H9 (cell line): Measurements from ENCODE around the gene MAP3K10. TPM values are rescaled to one million over a fixed set of nuclear protein-coding genes. Genes with fewer than 3 reads are reported as not detected.
A peak's percentile ranks its signal among the peaks of the same experiment; 100 is the strongest.

Experiments
- DNase-seq: peaks from one replicate; pipeline ENCODE4 v3.0.0-alpha.2; 2017
- H2AFZ ChIP-seq: one replicate; pipeline ENCODE4 v1.6.1; 2013; ENCODE audit warnings: mild to moderate bottlenecking, low read length, control low read depth, moderate library complexity
- H2AK5ac ChIP-seq: 2 replicates; pipeline ENCODE4 v1.6.1; 2013; ENCODE audit warnings: low read length, control low read depth, mixed read lengths; ENCODE audit not compliant: insufficient read length
- H2BK120ac ChIP-seq: one replicate; pipeline ENCODE4 v1.6.1; 2013; ENCODE audit warnings: low read depth, mild to moderate bottlenecking, low read length, control low read depth, inconsistent platforms; ENCODE audit not compliant: poor library complexity, severe bottlenecking
- H2BK12ac ChIP-seq: 2 replicates; pipeline ENCODE4 v1.6.1; 2013; ENCODE audit warnings: low read length, control low read depth, mixed read lengths, low read depth; ENCODE audit not compliant: insufficient read length
- H2BK15ac ChIP-seq: 2 replicates; pipeline ENCODE4 v1.6.1; 2013; ENCODE audit warnings: low read depth, low read length, control low read depth
- H2BK20ac ChIP-seq: one replicate; pipeline ENCODE4 v1.6.1; 2013; ENCODE audit warnings: low read depth, mild to moderate bottlenecking, low read length, control low read depth, inconsistent platforms; ENCODE audit not compliant: poor library complexity, severe bottlenecking
- H2BK5ac ChIP-seq: 2 replicates; pipeline ENCODE4 v1.6.1; 2013; ENCODE audit warnings: low read length, control low read depth, mixed read lengths; ENCODE audit not compliant: insufficient read length
- H3K14ac ChIP-seq: 2 replicates; pipeline ENCODE4 v1.6.1; 2013; ENCODE audit warnings: low read length, control low read depth; ENCODE audit not compliant: insufficient read depth
- H3K18ac ChIP-seq: 2 replicates; pipeline ENCODE4 v1.6.1; 2013; ENCODE audit warnings: low read depth, mild to moderate bottlenecking, mixed read lengths, low read length, control low read depth; ENCODE audit not compliant: insufficient read length
- H3K23ac ChIP-seq: 2 replicates; pipeline ENCODE4 v1.6.1; 2013; ENCODE audit warnings: low read length, control low read depth, mixed read lengths, low read depth; ENCODE audit not compliant: insufficient read length
- H3K23me2 ChIP-seq: 2 replicates; pipeline ENCODE4 v1.6.1; 2013; ENCODE audit warnings: low read depth, mild to moderate bottlenecking, mixed read lengths, low read length, control low read depth; ENCODE audit not compliant: insufficient read length, poor library complexity, severe bottlenecking
- H3K27ac ChIP-seq: 2 replicates; pipeline ENCODE4 v1.5.1; 2013; ENCODE audit warnings: low read length, control low read depth, mixed read lengths, low read depth; ENCODE audit not compliant: insufficient read length
- H3K27me3 ChIP-seq: 2 replicates; pipeline ENCODE4 v1.6.1; 2013; ENCODE audit warnings: low read length, control low read depth, inconsistent platforms; ENCODE audit not compliant: insufficient read depth
- H3K4ac ChIP-seq: 2 replicates; pipeline ENCODE4 v1.6.1; 2013; ENCODE audit warnings: low read depth, mild to moderate bottlenecking, control low read depth, inconsistent platforms, low read length, moderate library complexity
- H3K4me1 ChIP-seq: 2 replicates; pipeline ENCODE4 v1.6.1; 2013; ENCODE audit warnings: low read length, control low read depth, inconsistent platforms; ENCODE audit not compliant: insufficient read depth
- H3K4me2 ChIP-seq: 2 replicates; pipeline ENCODE4 v1.6.1; 2013; ENCODE audit warnings: low read length, control low read depth, mixed read lengths; ENCODE audit not compliant: insufficient read length, insufficient read depth
- H3K56ac ChIP-seq: 2 replicates; pipeline ENCODE4 v1.6.1; 2013; ENCODE audit warnings: low read depth, mild to moderate bottlenecking, mixed read lengths, low read length, control low read depth; ENCODE audit not compliant: insufficient read length
- H3K79me1 ChIP-seq: 2 replicates; pipeline ENCODE4 v1.6.1; 2013; ENCODE audit warnings: low read depth, mild to moderate bottlenecking, moderate library complexity, low read length, control low read depth, inconsistent platforms; ENCODE audit not compliant: insufficient read depth, poor library complexity, severe bottlenecking
- H3K79me2 ChIP-seq: 2 replicates; pipeline ENCODE4 v1.6.1; 2013; ENCODE audit warnings: low read length, control low read depth, inconsistent platforms; ENCODE audit not compliant: insufficient read depth
- H3K9ac ChIP-seq: 2 replicates; pipeline ENCODE4 v1.6.1; 2013; ENCODE audit warnings: low read length, control low read depth, mixed read lengths; ENCODE audit not compliant: insufficient read length; ENCODE audit errors: extremely low read depth
- H3K9me3 ChIP-seq: one replicate; pipeline ENCODE4 v1.6.1; 2013; ENCODE audit warnings: low read depth, low read length, inconsistent platforms; ENCODE audit not compliant: control insufficient read depth
- H3T11ph ChIP-seq: one replicate; pipeline ENCODE4 v1.6.1; 2013; ENCODE audit warnings: mild to moderate bottlenecking, low read length, control low read depth, inconsistent platforms
- H4K20me1 ChIP-seq: one replicate; pipeline ENCODE4 v1.6.1; 2013; ENCODE audit not compliant: control insufficient read depth, insufficient read length, insufficient read depth
- H4K5ac ChIP-seq: 2 replicates; pipeline ENCODE4 v1.6.1; 2013; ENCODE audit warnings: low read depth, mild to moderate bottlenecking, mixed read lengths, low read length, control low read depth; ENCODE audit not compliant: insufficient read length
- H4K8ac ChIP-seq: replicated peaks from 2 replicates; pipeline ENCODE4 v1.6.1; 2013; ENCODE audit warnings: low read length, control low read depth, mixed read lengths, low read depth; ENCODE audit not compliant: insufficient read length
- H4K91ac ChIP-seq: 2 replicates; pipeline ENCODE4 v1.6.1; 2013; ENCODE audit warnings: low read depth, mild to moderate bottlenecking, moderate library complexity, mixed read lengths, low read length, control low read depth; ENCODE audit not compliant: insufficient read length
- H3K27ac Mint-ChIP-seq, 3 experiments: 2 replicates in 2 of 3; 3 replicates in 1 of 3; pipeline ENCODE4 v1.8.0; 2020 to 2021; ENCODE audit warnings: mixed read lengths in 3 of 3, mild to moderate bottlenecking in 1 of 3, moderate library complexity in 1 of 3
- H3K27me3 Mint-ChIP-seq: 2 replicates; pipeline ENCODE4 v1.8.0; 2021; ENCODE audit warnings: low read depth, mild to moderate bottlenecking, moderate library complexity, mixed read lengths
- H3K36me3 Mint-ChIP-seq, 3 experiments: 2 replicates in 2 of 3; 3 replicates in 1 of 3; pipeline ENCODE4 v1.8.0; 2020 to 2021; ENCODE audit warnings: low read depth in 3 of 3, mixed read lengths in 3 of 3; ENCODE audit not compliant: insufficient read depth in 1 of 3
- H3K4me1 Mint-ChIP-seq, 2 experiments: 2 replicates each; pipeline ENCODE4 v1.8.0; 2020; ENCODE audit warnings: mixed read lengths in 2 of 2
- H3K4me3 Mint-ChIP-seq, 2 experiments: 2 replicates in 1 of 2; 3 replicates in 1 of 2; pipeline ENCODE4 v1.8.0; 2020 to 2021; ENCODE audit warnings: mild to moderate bottlenecking in 2 of 2, mixed read lengths in 2 of 2, moderate library complexity in 1 of 2
- H3K9me3 Mint-ChIP-seq, 2 experiments: 2 replicates in 1 of 2; 3 replicates in 1 of 2; pipeline ENCODE4 v1.8.0; 2020; ENCODE audit warnings: mild to moderate bottlenecking in 2 of 2, mixed read lengths in 2 of 2, moderate library complexity in 1 of 2
- WGBS: extraction: QIAGEN DNeasy Blood & Tissue Kit; methylation state at CpG from one replicate; pipeline ENCODE4 v1.1.7; 2013; ENCODE audit warnings: missing lambda C conversion rate, low lambda C conversion rate, mixed read lengths; ENCODE audit not compliant: insufficient read length; ENCODE audit errors: extremely low coverage; 5-methylcytosine and 5-hydroxymethylcytosine counted together
- total RNA-seq: library from RNA; stranded (reverse); gene quantifications from 2 replicates; pipeline ENCODE4 v1.2.1, GENCODE V29; 2021
- TF ChIP-seq, protein P1 (sequence below): fragments of 200-600 bp; sonication (generic); conservative IDR thresholded peaks from 3 replicates; pipeline ENCODE4 v1.8.0; 2021; ENCODE audit warnings: antibody characterized with exemption, mild to moderate bottlenecking

MAP3K10 gene
- total RNA-seq, 1 experiment from 2014 or later = 19.0 TPM

DNA sequence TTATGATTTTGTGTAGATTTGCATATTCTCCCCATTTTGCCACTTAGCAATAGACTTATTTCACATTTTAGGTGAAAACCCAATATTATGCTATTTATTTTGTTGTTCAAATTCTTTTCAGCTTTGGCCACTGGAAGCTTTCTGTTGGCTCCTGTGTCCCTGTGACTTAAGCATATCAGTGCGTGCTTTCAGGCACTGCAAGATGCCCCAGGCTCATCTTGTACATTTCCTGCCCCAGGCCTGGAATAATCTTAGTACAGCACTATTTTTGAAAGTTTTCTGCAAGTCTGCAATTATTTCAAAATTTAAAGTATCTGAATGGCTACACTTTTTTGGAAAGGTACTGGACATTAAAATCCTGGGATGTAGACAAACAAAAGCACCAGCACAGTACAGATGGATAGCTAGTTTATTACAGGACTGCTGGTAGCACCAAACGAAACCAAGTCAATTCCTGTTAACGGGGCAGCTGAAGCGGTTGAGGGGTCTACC, 38.7 kb downstream of the MAP3K10 start:
- H3K9ac ChIP-seq = no peak overlapping the region
- H4K5ac ChIP-seq = no peak overlapping the region
- no peaks in the 10 kb centered on the region for H4K20me1 ChIP-seq
- no peak overlapping the region for H2AK5ac ChIP-seq
- H4K8ac ChIP-seq = no peak overlapping the region
- no peak overlapping the region for H3T11ph ChIP-seq
- H2AFZ ChIP-seq = no peak overlapping the region
- peaks cover 7% of the 10 kb centered on the region for H3K27me3 Mint-ChIP-seq
- no peak overlapping the region for H2BK5ac ChIP-seq
- WGBS = no CpG with 5 or more reads among the region's 4 CpGs
- H3K56ac ChIP-seq = no peak overlapping the region
- DNase-seq = no peak
- no peak overlapping the region for H2BK20ac ChIP-seq
- H3K27ac ChIP-seq = no peak overlapping the region
- H3K4me3 Mint-ChIP-seq = no peak overlapping the region
- H2BK15ac ChIP-seq = no peak overlapping the region
- H3K36me3 Mint-ChIP-seq = peaks cover 0 to 9% (median 4%) of the 10 kb centered on the region in 3 experiments; a peak in 4 of 7 replicates
- no peaks in the 10 kb centered on the region for H3K9me3 Mint-ChIP-seq
- no peaks in the 10 kb centered on the region for H3K79me2 ChIP-seq
- H2BK120ac ChIP-seq = no peak overlapping the region
- H3K14ac ChIP-seq = no peak overlapping the region
- H3K27ac Mint-ChIP-seq = peak overlapping the region in 2 of 3 experiments; percentile 51 to 65; a peak in 1 of 7 replicates
- no peak overlapping the region for H2BK12ac ChIP-seq
- H3K79me1 ChIP-seq = no peaks in the 10 kb centered on the region
- no peaks in the 10 kb centered on the region for H3K23me2 ChIP-seq
- H3K9me3 ChIP-seq = no peaks in the 10 kb centered on the region
- no peak overlapping the region for H3K4me2 ChIP-seq
- no peak overlapping the region for H3K23ac ChIP-seq
- H3K4me1 ChIP-seq = peaks cover 2% of the 10 kb centered on the region; the same call in 1 of the 2 replicates
- no peak overlapping the region for H4K91ac ChIP-seq
- no peaks in the 10 kb centered on the region for H3K27me3 ChIP-seq
- no peak overlapping the region for H3K4ac ChIP-seq
- no peak overlapping the region for H3K18ac ChIP-seq
- TF ChIP-seq, protein P1, sequence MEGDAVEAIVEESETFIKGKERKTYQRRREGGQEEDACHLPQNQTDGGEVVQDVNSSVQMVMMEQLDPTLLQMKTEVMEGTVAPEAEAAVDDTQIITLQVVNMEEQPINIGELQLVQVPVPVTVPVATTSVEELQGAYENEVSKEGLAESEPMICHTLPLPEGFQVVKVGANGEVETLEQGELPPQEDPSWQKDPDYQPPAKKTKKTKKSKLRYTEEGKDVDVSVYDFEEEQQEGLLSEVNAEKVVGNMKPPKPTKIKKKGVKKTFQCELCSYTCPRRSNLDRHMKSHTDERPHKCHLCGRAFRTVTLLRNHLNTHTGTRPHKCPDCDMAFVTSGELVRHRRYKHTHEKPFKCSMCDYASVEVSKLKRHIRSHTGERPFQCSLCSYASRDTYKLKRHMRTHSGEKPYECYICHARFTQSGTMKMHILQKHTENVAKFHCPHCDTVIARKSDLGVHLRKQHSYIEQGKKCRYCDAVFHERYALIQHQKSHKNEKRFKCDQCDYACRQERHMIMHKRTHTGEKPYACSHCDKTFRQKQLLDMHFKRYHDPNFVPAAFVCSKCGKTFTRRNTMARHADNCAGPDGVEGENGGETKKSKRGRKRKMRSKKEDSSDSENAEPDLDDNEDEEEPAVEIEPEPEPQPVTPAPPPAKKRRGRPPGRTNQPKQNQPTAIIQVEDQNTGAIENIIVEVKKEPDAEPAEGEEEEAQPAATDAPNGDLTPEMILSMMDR = no peak
- peaks cover 19% of the 10 kb centered on the region in 2 experiments for H3K4me1 Mint-ChIP-seq
